HG02973 (cell line): ENCODE data around the gene ADAMTS17.

Experiments
- ATAC-seq: cut with Tn5 transposase; IDR thresholded peaks from one replicate; pipeline ENCODE4 v1.9.1; 2021; ENCODE audit warnings: moderate library complexity; ENCODE audit not compliant: unreplicated experiment

ADAMTS17 gene

GRCh38 chr15:100059521-100059920 lies 282.3 kb downstream of the ADAMTS17 start:
- no peak for ATAC-seq

- ATAC-seq, result no peak
Observed at GRCh38 chr15:100059094-100059493, 282.7 kb downstream of the ADAMTS17 start.

- no peak for ATAC-seq
Observed at GRCh38 chr15:100058458-100058857, 283.3 kb downstream of the ADAMTS17 start.

- no peak for ATAC-seq
Observed at GRCh38 chr15:100057281-100057680, 284.5 kb downstream of the ADAMTS17 start.

GRCh38 chr15:100056411-100057072 lies 285.2 kb downstream of the ADAMTS17 start:
- ATAC-seq, result no peak

- ATAC-seq, result peak; percentile 75
Observed at GRCh38 chr15:100055821-100056220, 286.0 kb downstream of the ADAMTS17 start.

- no peak for ATAC-seq
Observed at GRCh38 chr15:100054539-100054938, 287.2 kb downstream of the ADAMTS17 start.

GRCh38 chr15:100053474-100054121 lies 288.2 kb downstream of the ADAMTS17 start:
- ATAC-seq, result no peak

- no peak for ATAC-seq
Observed at GRCh38 chr15:100052716-100053473, 288.9 kb downstream of the ADAMTS17 start.

GRCh38 chr15:100050877-100051786 lies 290.6 kb downstream of the ADAMTS17 start:
- no peak for ATAC-seq

- ATAC-seq, result no peak
Observed at GRCh38 chr15:100049936-100050876, 291.6 kb downstream of the ADAMTS17 start.

- ATAC-seq, result no peak
Observed at GRCh38 chr15:100049483-100049882, 292.3 kb downstream of the ADAMTS17 start.

- no peak for ATAC-seq
Observed at GRCh38 chr15:100048736-100049135, 293.0 kb downstream of the ADAMTS17 start.

- no peak for ATAC-seq
Observed at GRCh38 chr15:100043692-100044091, 298.1 kb downstream of the ADAMTS17 start.

- no peak for ATAC-seq
Observed at GRCh38 chr15:100043068-100043641, 298.6 kb downstream of the ADAMTS17 start.

GRCh38 chr15:100042558-100042957 lies 299.2 kb downstream of the ADAMTS17 start:
- no peak for ATAC-seq

- no peak for ATAC-seq
Observed at GRCh38 chr15:100041127-100041828, 300.5 kb downstream of the ADAMTS17 start.

GRCh38 chr15:100039994-100040393 lies 301.8 kb downstream of the ADAMTS17 start:
- no peak for ATAC-seq

GRCh38 chr15:100038736-100039135 lies 303.0 kb downstream of the ADAMTS17 start:
- ATAC-seq, result no peak
